K562 (cell line): Measurements from ENCODE around the gene PCBP3. TPM values are rescaled to one million over a fixed set of nuclear protein-coding genes. Genes with fewer than 3 reads are reported as not detected.
"Not testable (repeated sequence)": the region's sequence is repeated elsewhere in the genome, so short reads cannot be mapped to it uniquely, and the experiment has no call there.

ENCODE experiments used
- ATAC-seq: fragments of 200-7000 bp; cut with Tn5 transposase; 3 replicates; pipeline ENCODE4 v1.9.1; 2020; ENCODE audit warnings: moderate library complexity
- BruUV-seq: library from RNA; stranded (reverse); fragments of 400-500 nt; replicated peaks from 2 replicates; lab custom pipeline; 2021; lab: Mats Ljungman, UMichigan
- CTCF ChIA-PET: fragments of 300-600 bp; formaldehyde crosslinking; extraction: SDS; loops from one replicate; lab custom pipeline; 2021; ENCODE audit warnings: low intra/inter-chr PET ratio; lab: Yijun Ruan, JAX
- POLR2A ChIA-PET: fragments of 300-600, 350-650 bp; sonication (Branson Sonifier 250); formaldehyde crosslinking; extraction: SDS; loops from one replicate; lab custom pipeline; 2021; ENCODE audit warnings: antibody characterized with exemption, inconsistent platforms; lab: Yijun Ruan, JAX
- DNase-seq, 4 experiments: peaks; one replicate each; pipeline versions ENCODE4 v3.0.0 to v3.0.0-alpha.2; 2011 to 2018; ENCODE audit warnings: low spot score in 3 of 4, mixed read lengths in 3 of 4; ENCODE audit errors: extremely low read depth in 1 of 4
- FAIRE-seq: peaks from 2 replicates; lab custom pipeline; 2011; peaks lifted over from hg19 to GRCh38; lab: Jason Lieb, UNC
- H2AFZ ChIP-seq: 2 replicates; pipeline ENCODE4 v1.6.0; 2011; ENCODE audit warnings: low read depth, low read length, control low read depth, inconsistent platforms
- H3K27ac ChIP-seq: fragments of 200-600 bp; 3 replicates; pipeline ENCODE4 v1.8.0; 2011; ENCODE audit warnings: low read depth, mild to moderate bottlenecking, control low read depth, inconsistent platforms, low read length, moderate library complexity, mixed read lengths; ENCODE audit errors: extremely low read depth
- H3K27me3 ChIP-seq, 2 experiments: fragments of 300-600 bp in 1 of 2; 2 replicates in 1 of 2; 3 replicates in 1 of 2; pipeline versions ENCODE4 v1.6.0 to v1.8.0; 2011; ENCODE audit warnings: inconsistent platforms in 2 of 2, low read length in 2 of 2, mild to moderate bottlenecking in 1 of 2, mixed read lengths in 1 of 2, moderate library complexity in 1 of 2; ENCODE audit not compliant: control insufficient read depth in 2 of 2, insufficient read depth in 2 of 2
- H3K36me3 ChIP-seq: fragments of 300-600 bp; 3 replicates; pipeline ENCODE4 v1.8.0; 2011; ENCODE audit warnings: mild to moderate bottlenecking, low read length, inconsistent platforms; ENCODE audit not compliant: control insufficient read depth, insufficient read depth
- H3K4me1 ChIP-seq, 2 experiments: fragments of 200-600 bp in 1 of 2; replicated peaks in 1 of 2; 2 replicates in 1 of 2; 3 replicates in 1 of 2; pipeline versions ENCODE4 v1.5.1 to v1.8.0; 2011; ENCODE audit warnings: inconsistent platforms in 2 of 2, low read length in 2 of 2, mild to moderate bottlenecking in 1 of 2, mixed read lengths in 1 of 2, moderate library complexity in 1 of 2; ENCODE audit not compliant: control insufficient read depth in 2 of 2, insufficient read depth in 2 of 2
- H3K4me2 ChIP-seq: 2 replicates; pipeline ENCODE4 v1.6.1; 2011; ENCODE audit warnings: low read length, control low read depth, inconsistent platforms, mixed read lengths; ENCODE audit not compliant: insufficient read depth
- H3K4me3 ChIP-seq: fragments of 200-600 bp; sonication (generic), shearing (Covaris generic); 2 replicates; pipeline ENCODE4 v1.5.1; 2016; ENCODE audit warnings: control low read depth, inconsistent platforms
- H3K79me2 ChIP-seq: fragments of 200-600 bp; 3 replicates; pipeline ENCODE4 v1.8.0; 2011; ENCODE audit warnings: low read length, inconsistent platforms; ENCODE audit not compliant: control insufficient read depth, insufficient read depth
- H3K9ac ChIP-seq, 2 experiments: 2 replicates each; pipeline versions ENCODE4 v1.6.0 to v1.6.1; 2011; ENCODE audit warnings: low read depth in 2 of 2, low read length in 2 of 2, control low read depth in 1 of 2, inconsistent platforms in 1 of 2, mild to moderate bottlenecking in 1 of 2, mixed read lengths in 1 of 2; ENCODE audit not compliant: insufficient read depth in 1 of 2
- H3K9me1 ChIP-seq: one replicate; pipeline ENCODE4 v1.6.0; 2011; ENCODE audit warnings: inconsistent platforms, mild to moderate bottlenecking, low read length, moderate library complexity; ENCODE audit not compliant: control insufficient read depth, insufficient read depth
- H3K9me3 ChIP-seq: replicated peaks from 2 replicates; pipeline ENCODE4 v1.5.1; 2011; ENCODE audit warnings: low read depth, low read length, inconsistent platforms; ENCODE audit not compliant: control insufficient read depth, insufficient read depth
- H4K20me1 ChIP-seq: replicated peaks from 2 replicates; pipeline ENCODE4 v1.6.1; 2011; ENCODE audit warnings: low read length, inconsistent platforms, mixed read lengths; ENCODE audit not compliant: control insufficient read depth, insufficient read depth
- CXXC5 ChIP-seq: fragments of 250-450 bp; sonication (Bioruptor Pico); IDR thresholded peaks from 2 replicates; pipeline ENCODE4 v1.8.0; 2022; ENCODE audit warnings: inconsistent platforms, mild to moderate bottlenecking, moderate library complexity
- FIP1L1 ChIP-seq: fragments of 200-400 bp; formaldehyde crosslinking; IDR thresholded peaks from 2 replicates; pipeline ENCODE4 v1.6.1; 2018; ENCODE audit warnings: mild to moderate bottlenecking, low read depth, low read length; ENCODE audit not compliant: poor library complexity, severe bottlenecking
- HEY1 ChIP-seq: fragments of 250-450 bp; sonication (Bioruptor Pico); IDR thresholded peaks from 2 replicates; pipeline ENCODE4 v1.5.0; 2020; ENCODE audit warnings: mild to moderate bottlenecking, moderate library complexity, borderline replicate concordance
- KLF10 ChIP-seq: fragments of 250-450 bp; sonication (Bioruptor Pico); IDR thresholded peaks from 2 replicates; pipeline ENCODE4 v1.6.1; 2021; ENCODE audit warnings: matching md5 sums
- MYBL2 ChIP-seq, 2 experiments: fragments of 450-650 bp in 1 of 2; sonication (generic) in 1 of 2; formaldehyde crosslinking in 1 of 2; IDR thresholded peaks; 2 replicates each; pipeline versions ENCODE4 v1.6.1 to v1.8.1; 2017 to 2022; ENCODE audit warnings: borderline replicate concordance in 1 of 2, inconsistent platforms in 1 of 2, low read depth in 1 of 2, mild to moderate bottlenecking in 1 of 2, missing genetic modification reagents in 1 of 2, moderate library complexity in 1 of 2
- RFX1 ChIP-seq: fragments of 450-650 bp; IDR thresholded peaks from 2 replicates; pipeline ENCODE4 v1.6.1; 2016; ENCODE audit warnings: mild to moderate bottlenecking, moderate library complexity
- SNIP1 ChIP-seq: fragments of 450-650 bp; IDR thresholded peaks from 2 replicates; pipeline ENCODE4 v1.7.1; 2017; ENCODE audit warnings: low read depth, mild to moderate bottlenecking
- SRSF7 ChIP-seq: fragments of 200-400 bp; formaldehyde crosslinking; optimal IDR thresholded peaks from 2 replicates; pipeline ENCODE3; 2017; ENCODE audit warnings: mild to moderate bottlenecking, low read depth, low read length
- ZFP1 ChIP-seq: fragments of 450-650 bp; formaldehyde crosslinking; IDR thresholded peaks from 2 replicates; pipeline ENCODE4 v1.4.0; 2020; ENCODE audit warnings: mild to moderate bottlenecking, mixed read lengths
- WGBS: fragments of 100-300 bp; shearing (Covaris generic); methylation state at CpG from one replicate; pipeline ENCODE4 v1.1.6; 2016; ENCODE audit warnings: low coverage, mixed read lengths; ENCODE audit not compliant: insufficient coverage; ENCODE audit errors: missing lambda C conversion rate; 5-methylcytosine and 5-hydroxymethylcytosine counted together
- in situ Hi-C: fragments of 300-500 bp; cut with MboI; formaldehyde crosslinking; loops from 4 replicates; pipeline ENCODE4 v1.15.0; 2018; ENCODE audit warnings: inconsistent platforms, mixed read lengths
- intact Hi-C: fragments of 100-400 bp; cut with micrococcal nuclease; formaldehyde crosslinking; loops from 2 replicates; pipeline ENCODE4 v1.14.2; 2022
- polyA plus RNA-seq, 8 experiments: library from polyadenylated mRNA; depleted of rRNA in 4 of 8; stranded (reverse) in 5 of 8; unstranded in 3 of 8; fragments of >200 nt; fragmentation: Nextera tagmentation in 2 of 8; fragmentation: Illumina TruSeq in 1 of 8; extraction: Ambion mirVana in 2 of 8; extraction: Trizol in 1 of 8; gene quantifications; 2 replicates each; pipeline versions ENCODE4 v1.2.1 to v1.2.3, GENCODE V29; 2011 to 2014; ENCODE audit warnings: inconsistent platforms in 1 of 8, missing spikeins in 1 of 8
- total RNA-seq, 7 experiments: library from RNA; depleted of rRNA in 6 of 7; stranded (reverse); fragments of >200 nt in 6 of 7; fragmentation: Illumina TruSeq in 2 of 7; extraction: Trizol in 2 of 7; gene quantifications; 2 replicates each; pipeline versions ENCODE4 v1.2.1 to v1.2.3, GENCODE V29; 2011 to 2021; ENCODE audit warnings: low replicate concordance in 1 of 7
- TF ChIP-seq, protein P1 (sequence below): sonication (generic); formaldehyde crosslinking; IDR thresholded peaks from 2 replicates; pipeline ENCODE4 v1.8.1; 2023; ENCODE audit warnings: mild to moderate bottlenecking, missing genetic modification reagents, moderate library complexity

The PCBP3 gene
- total and polyA plus RNA-seq, 9 of the 15 experiments (the other 6 are each of a cell fraction or from before 2014, with no cell fraction given): 0.18 TPM; not detected in 8

DNA sequence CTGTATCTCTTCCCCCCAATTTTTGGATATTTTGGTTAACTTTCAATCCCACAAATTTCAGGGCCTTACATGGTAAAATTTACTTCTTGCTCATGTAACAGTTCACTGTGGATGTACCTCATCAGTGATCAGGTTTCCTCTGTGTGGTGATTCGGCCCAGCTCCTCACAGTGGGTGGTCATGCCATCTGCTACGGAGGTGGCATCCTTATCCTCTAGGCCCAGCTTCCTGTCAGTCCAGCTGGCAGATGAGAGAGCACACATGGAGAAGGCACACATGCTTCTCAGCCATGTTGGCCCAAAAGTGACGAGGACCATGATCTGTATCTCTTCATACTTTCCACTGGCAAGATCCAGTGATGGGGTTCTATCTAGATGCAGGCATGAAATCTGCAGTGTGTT, 27.2 kb downstream of the PCBP3 start:
- Histone ChIP-seq H3K27me3 (no peaks in the 10 kb centered on the region), H4K20me1 (no peaks in the 10 kb centered on the region), H3K9me1 (no peaks in the 10 kb centered on the region), H3K9me3 (no peaks in the 10 kb centered on the region), H3K36me3 (no peaks in the 10 kb centered on the region), H3K79me2 (no peaks in the 10 kb centered on the region), H3K4me1 (no peaks in the 10 kb centered on the region), H3K9ac (no peak overlapping the region), H3K27ac (no peak overlapping the region), H3K4me2 (no peak overlapping the region), H2AFZ (no peak overlapping the region), H3K4me3 (no peak overlapping the region)
- DNase-seq (no peak), FAIRE-seq (no peak), ATAC-seq (no peak)
- BruUV-seq: no TSS peak
- 0% methylated on average over 3 of the region's 3 CpGs for WGBS
- ChIA-PET CTCF (no interaction called here), POLR2A (no interaction called here)
- intact Hi-C loops: no loop called here
- TF ChIP-seq, protein P1, sequence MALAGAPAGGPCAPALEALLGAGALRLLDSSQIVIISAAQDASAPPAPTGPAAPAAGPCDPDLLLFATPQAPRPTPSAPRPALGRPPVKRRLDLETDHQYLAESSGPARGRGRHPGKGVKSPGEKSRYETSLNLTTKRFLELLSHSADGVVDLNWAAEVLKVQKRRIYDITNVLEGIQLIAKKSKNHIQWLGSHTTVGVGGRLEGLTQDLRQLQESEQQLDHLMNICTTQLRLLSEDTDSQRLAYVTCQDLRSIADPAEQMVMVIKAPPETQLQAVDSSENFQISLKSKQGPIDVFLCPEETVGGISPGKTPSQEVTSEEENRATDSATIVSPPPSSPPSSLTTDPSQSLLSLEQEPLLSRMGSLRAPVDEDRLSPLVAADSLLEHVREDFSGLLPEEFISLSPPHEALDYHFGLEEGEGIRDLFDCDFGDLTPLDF (CRISPR knock-in tag): no peak
- TF ChIP-seq ZFP1 (CRISPR knock-in tag): no peak
- no peak for TF ChIP-seq CXXC5 (CRISPR knock-in tag)
- no peak for TF ChIP-seq MYBL2 (IDR thresholded peaks at IDR 0.05; ENCODE audit: low read depth)
- no peak for TF ChIP-seq MYBL2 (CRISPR knock-in tag; IDR thresholded peaks at IDR 0.05; ENCODE audit: borderline replicate concordance)
- no peak for TF ChIP-seq HEY1 (CRISPR knock-in tag)
- no peak for TF ChIP-seq KLF10 (CRISPR knock-in tag)
- no peak for TF ChIP-seq RFX1
- no peak for TF ChIP-seq FIP1L1
- no peak for TF ChIP-seq SNIP1
- TF ChIP-seq SRSF7: no peak
- in situ Hi-C loops: no loop called here

- H4K20me1 ChIP-seq, BruUV-seq, H2AFZ ChIP-seq, CTCF ChIA-PET, H3K27me3 ChIP-seq, H3K4me3 ChIP-seq, H3K36me3 ChIP-seq, H3K4me2 ChIP-seq, FAIRE-seq, H3K9me1 ChIP-seq, in situ Hi-C loops, H3K9ac ChIP-seq, POLR2A ChIA-PET, H3K27ac ChIP-seq, intact Hi-C loops, ATAC-seq, H3K9me3 ChIP-seq, H3K79me2 ChIP-seq, DNase-seq, H3K4me1 ChIP-seq: not testable (repeated sequence)
- WGBS: 0% methylated on average over 1 of the region's 1 CpG
These were observed 35.3 kb downstream of the PCBP3 start for GRCh38 chr21:45678790-45679189.
